Lower leg skin (tissue), 4 donors: ENCODE measurements around the gene DSG2. TPM values are rescaled to one million over a fixed set of nuclear protein-coding genes. Genes with fewer than 3 reads are reported as not detected.

Source experiments
- DNase-seq, 2 donors: peaks; one replicate each; pipeline ENCODE4 v3.0.0-alpha.2; 2019; ENCODE audit warnings: low spot score in 2 of 2
- H3K4me3 ChIP-seq: fragments of 200-600 bp; sonication (generic); 2 replicates; pipeline ENCODE4 v1.5.1; 2017; ENCODE audit warnings: mild to moderate bottlenecking, low read depth; ENCODE audit not compliant: poor library complexity, severe bottlenecking
- POLR2A ChIP-seq, 2 donors: fragments of 450-650 bp; IDR thresholded peaks; one replicate each; pipeline ENCODE4 v1.6.1; 2016 to 2017; ENCODE audit warnings: antibody characterized with exemption in 2 of 2, mild to moderate bottlenecking in 1 of 2, moderate library complexity in 1 of 2
- WGBS, 2 donors: methylation state at CpG; one replicate each; pipeline ENCODE4 v1.1.5; 2018; 5-methylcytosine and 5-hydroxymethylcytosine counted together
- intact Hi-C: fragments of 100-400 bp; cut with DNase I; formaldehyde crosslinking; loops from one replicate; pipeline ENCODE4 v1.15.0; 2023; ENCODE audit warnings: low total_unique reads
- total RNA-seq, 4 donors: library from RNA; depleted of rRNA; stranded (reverse); fragments of >200 nt; gene quantifications; one replicate each; pipeline ENCODE4 v1.1.0, GENCODE V29; 2016
- TF ChIP-seq, protein P1 (sequence below), 3 donors: fragments of 450-650 bp; IDR thresholded peaks; one replicate each; pipeline ENCODE4 v1.5.1; 2016; ENCODE audit warnings: antibody characterized with exemption in 3 of 3, mild to moderate bottlenecking in 3 of 3, moderate library complexity in 2 of 3

The DSG2 gene
- total RNA-seq, 4 donors from 2014 or later = 11.0 to 28.0 (median 19.2) TPM

DNA sequence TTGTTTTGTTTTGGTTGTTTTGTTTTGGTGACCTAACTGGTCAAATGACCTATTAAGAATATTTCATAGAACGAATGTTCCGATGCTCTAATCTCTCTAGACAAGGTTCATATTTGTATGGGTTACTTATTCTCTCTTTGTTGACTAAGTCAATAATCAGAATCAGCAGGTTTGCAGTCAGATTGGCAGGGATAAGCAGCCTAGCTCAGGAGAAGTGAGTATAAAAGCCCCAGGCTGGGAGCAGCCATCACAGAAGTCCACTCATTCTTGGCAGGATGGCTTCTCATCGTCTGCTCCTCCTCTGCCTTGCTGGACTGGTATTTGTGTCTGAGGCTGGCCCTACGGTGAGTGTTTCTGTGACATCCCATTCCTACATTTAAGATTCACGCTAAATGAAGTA lies 93.7 kb downstream of the DSG2 start, which contains the start of gene TTR:
Gene TTR (plus strand): TSS at position 250 of the 400 bp plus-strand sequence. CDS start 26 bp downstream, at position 276.
- no peak for DNase-seq
- intact Hi-C loops = no loop called here
- TF ChIP-seq POLR2A (IDR thresholded peaks at IDR 0.05) = no peak
- TF ChIP-seq, protein P1, sequence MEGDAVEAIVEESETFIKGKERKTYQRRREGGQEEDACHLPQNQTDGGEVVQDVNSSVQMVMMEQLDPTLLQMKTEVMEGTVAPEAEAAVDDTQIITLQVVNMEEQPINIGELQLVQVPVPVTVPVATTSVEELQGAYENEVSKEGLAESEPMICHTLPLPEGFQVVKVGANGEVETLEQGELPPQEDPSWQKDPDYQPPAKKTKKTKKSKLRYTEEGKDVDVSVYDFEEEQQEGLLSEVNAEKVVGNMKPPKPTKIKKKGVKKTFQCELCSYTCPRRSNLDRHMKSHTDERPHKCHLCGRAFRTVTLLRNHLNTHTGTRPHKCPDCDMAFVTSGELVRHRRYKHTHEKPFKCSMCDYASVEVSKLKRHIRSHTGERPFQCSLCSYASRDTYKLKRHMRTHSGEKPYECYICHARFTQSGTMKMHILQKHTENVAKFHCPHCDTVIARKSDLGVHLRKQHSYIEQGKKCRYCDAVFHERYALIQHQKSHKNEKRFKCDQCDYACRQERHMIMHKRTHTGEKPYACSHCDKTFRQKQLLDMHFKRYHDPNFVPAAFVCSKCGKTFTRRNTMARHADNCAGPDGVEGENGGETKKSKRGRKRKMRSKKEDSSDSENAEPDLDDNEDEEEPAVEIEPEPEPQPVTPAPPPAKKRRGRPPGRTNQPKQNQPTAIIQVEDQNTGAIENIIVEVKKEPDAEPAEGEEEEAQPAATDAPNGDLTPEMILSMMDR (IDR thresholded peaks at IDR 0.05) = no peak
- WGBS, 2 donors = 58 to 68% methylated on average over 5 of the region's 5 CpGs
- H3K4me3 ChIP-seq = no peak within 1 kb of the TSS

DNA sequence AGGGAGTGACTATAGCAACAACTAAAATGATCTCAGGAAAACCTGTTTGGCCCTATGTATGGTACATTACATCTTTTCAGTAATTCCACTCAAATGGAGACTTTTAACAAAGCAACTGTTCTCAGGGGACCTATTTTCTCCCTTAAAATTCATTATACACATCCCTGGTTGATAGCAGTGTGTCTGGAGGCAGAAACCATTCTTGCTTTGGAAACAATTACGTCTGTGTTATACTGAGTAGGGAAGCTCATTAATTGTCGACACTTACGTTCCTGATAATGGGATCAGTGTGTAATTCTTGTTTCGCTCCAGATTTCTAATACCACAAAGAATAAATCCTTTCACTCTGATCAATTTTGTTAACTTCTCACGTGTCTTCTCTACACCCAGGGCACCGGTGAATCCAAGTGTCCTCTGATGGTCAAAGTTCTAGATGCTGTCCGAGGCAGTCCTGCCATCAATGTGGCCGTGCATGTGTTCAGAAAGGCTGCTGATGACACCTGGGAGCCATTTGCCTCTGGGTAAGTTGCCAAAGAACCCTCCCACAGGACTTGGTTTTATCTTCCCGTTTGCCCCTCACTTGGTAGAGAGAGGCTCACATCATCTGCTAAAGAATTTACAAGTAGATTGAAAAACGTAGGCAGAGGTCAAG lies 94.7 kb downstream of the DSG2 start:
- WGBS, 2 donors = 62 to 71% methylated on average over 10 of the region's 10 CpGs
- TF ChIP-seq, protein P1 (IDR thresholded peaks at IDR 0.05) = no peak
- no peak for TF ChIP-seq POLR2A (IDR thresholded peaks at IDR 0.05)
- H3K4me3 ChIP-seq = no peak overlapping the region
- no peak for DNase-seq
- intact Hi-C loops = no loop called here

GRCh38 chr18:31595121-31595771 lies 97.3 kb downstream of the DSG2 start:
- no peak overlapping the region for H3K4me3 ChIP-seq
- intact Hi-C loops = no loop called here
- DNase-seq = no peak
- TF ChIP-seq, protein P1 (IDR thresholded peaks at IDR 0.05) = no peak
- no peak for TF ChIP-seq POLR2A (IDR thresholded peaks at IDR 0.05)
- WGBS, 2 donors = 81 to 86% methylated on average over 5 of the region's 5 CpGs

DNA sequence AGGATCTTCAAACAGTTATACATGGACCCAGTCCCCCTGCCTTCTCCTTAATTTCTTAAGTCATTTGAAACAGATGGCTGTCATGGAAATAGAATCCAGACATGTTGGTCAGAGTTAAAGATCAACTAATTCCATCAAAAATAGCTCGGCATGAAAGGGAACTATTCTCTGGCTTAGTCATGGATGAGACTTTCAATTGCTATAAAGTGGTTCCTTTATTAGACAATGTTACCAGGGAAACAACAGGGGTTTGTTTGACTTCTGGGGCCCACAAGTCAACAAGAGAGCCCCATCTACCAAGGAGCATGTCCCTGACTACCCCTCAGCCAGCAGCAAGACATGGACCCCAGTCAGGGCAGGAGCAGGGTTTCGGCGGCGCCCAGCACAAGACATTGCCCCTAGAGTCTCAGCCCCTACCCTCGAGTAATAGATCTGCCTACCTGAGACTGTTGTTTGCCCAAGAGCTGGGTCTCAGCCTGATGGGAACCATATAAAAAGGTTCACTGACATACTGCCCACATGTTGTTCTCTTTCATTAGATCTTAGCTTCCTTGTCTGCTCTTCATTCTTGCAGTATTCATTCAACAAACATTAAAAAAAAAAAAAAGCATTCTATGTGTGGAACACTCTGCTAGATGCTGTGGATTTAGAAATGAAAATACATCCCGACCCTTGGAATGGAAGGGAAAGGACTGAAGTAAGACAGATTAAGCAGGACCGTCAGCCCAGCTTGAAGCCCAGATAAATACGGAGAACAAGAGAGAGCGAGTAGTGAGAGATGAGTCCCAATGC lies 98.3 kb downstream of the DSG2 start:
- H3K4me3 ChIP-seq = no peak overlapping the region
- intact Hi-C loops = no loop called here
- no peak for TF ChIP-seq POLR2A (IDR thresholded peaks at IDR 0.05)
- TF ChIP-seq, protein P1 (IDR thresholded peaks at IDR 0.05) = no peak
- DNase-seq = no peak
- 82 to 84% methylated on average over 9 of the region's 9 CpGs for WGBS, 2 donors

GRCh38 chr18:31598021-31598805 lies 100.2 kb downstream of the DSG2 start:
- no peak for DNase-seq
- intact Hi-C loops = no loop called here
- no peak overlapping the region for H3K4me3 ChIP-seq
- no peak for TF ChIP-seq POLR2A (IDR thresholded peaks at IDR 0.05)
- TF ChIP-seq, protein P1 (IDR thresholded peaks at IDR 0.05) = no peak
- WGBS, 2 donors = 81 to 82% methylated on average over 13 of the region's 13 CpGs
